NCI-H2081 treated with DMSO at 0.1 percent for 48 hours (cell line): ENCODE results near the gene ACOT11.
"Not testable (repeated sequence)": the region's sequence is repeated elsewhere in the genome, so short reads cannot be mapped to it uniquely, and the experiment has no call there.

Experiments used
- DNase-seq: peaks from one replicate; lab custom pipeline; 2025; lab: John Stamatoyannopoulos, UW

The ACOT11 gene

GRCh38 chr1:54608566-54609230 is 60.7 kb downstream of the ACOT11 start:
- DNase-seq, result no peak

- no peak for DNase-seq
Observed at GRCh38 chr1:54609301-54609921, 61.4 kb downstream of the ACOT11 start.

- DNase-seq, result no peak
Observed at GRCh38 chr1:54610048-54610447, 62.0 kb downstream of the ACOT11 start.

GRCh38 chr1:54610601-54611580 is 62.9 kb downstream of the ACOT11 start:
- no peak for DNase-seq

GRCh38 chr1:54611621-54612020 is 63.6 kb downstream of the ACOT11 start:
- no peak for DNase-seq

GRCh38 chr1:54614024-54614423 is 66.0 kb downstream of the ACOT11 start:
- no peak for DNase-seq

GRCh38 chr1:54614563-54614962 is 66.5 kb downstream of the ACOT11 start:
- no peak for DNase-seq

- no peak for DNase-seq
Observed at GRCh38 chr1:54615531-54616279, 67.7 kb downstream of the ACOT11 start.

- DNase-seq, result no peak
Observed at GRCh38 chr1:54619749-54620148, 71.7 kb downstream of the ACOT11 start.

- DNase-seq, result no peak
Observed at GRCh38 chr1:54623216-54624007, 75.4 kb downstream of the ACOT11 start, which contains the start of gene FAM151A. FAM151A (minus strand) TSS chr1:54623525; CDS start chr1:54623395, 130 bp downstream.

GRCh38 chr1:54624466-54625464 is 76.7 kb downstream of the ACOT11 start:
- DNase-seq, result no peak

GRCh38 chr1:54627196-54627595 is 79.2 kb downstream of the ACOT11 start:
- no peak for DNase-seq

GRCh38 chr1:54635804-54636203 is 87.8 kb downstream of the ACOT11 start:
- DNase-seq, result not testable (repeated sequence)

- not testable (repeated sequence) for DNase-seq
Observed at GRCh38 chr1:54636461-54637446, 88.7 kb downstream of the ACOT11 start.

GRCh38 chr1:54640361-54640760 is 92.3 kb downstream of the ACOT11 start:
- no peak for DNase-seq

GRCh38 chr1:54640863-54641836 is 93.1 kb downstream of the ACOT11 start, which contains the start of gene MROH7:
MROH7 (plus strand) TSS chr1:54641786; CDS start chr1:54652927, 11,141 bp downstream.
- DNase-seq, result no peak

- no peak for DNase-seq
Observed at GRCh38 chr1:54643736-54644135, 95.7 kb downstream of the ACOT11 start.
